GM12878 (cell line): ENCODE data around the gene OR2AJ1. TPM values are rescaled to one million over a fixed set of nuclear protein-coding genes. Genes with fewer than 3 reads are reported as not detected.

Experiments used
- ATAC-seq: fragments of 200-7000 bp; cut with Tn5 transposase; 3 replicates; pipeline ENCODE4 v1.9.1; 2020; ENCODE audit warnings: mild to moderate bottlenecking, moderate library complexity
- BruUV-seq: library from RNA; stranded (reverse); fragments of 400-500 nt; replicated peaks from 2 replicates; lab custom pipeline; 2021; lab: Mats Ljungman, UMichigan
- CTCF ChIA-PET: fragments of 300-600 bp; sonication (Branson Sonifier 250); formaldehyde crosslinking; extraction: SDS; loops from one replicate; lab custom pipeline; 2021; ENCODE audit warnings: inconsistent platforms; lab: Yijun Ruan, JAX
- POLR2A ChIA-PET: fragments of 350-600 bp; formaldehyde crosslinking; extraction: SDS; loops from one replicate; lab custom pipeline; 2021; ENCODE audit warnings: inconsistent platforms; lab: Charles Lee
- RAD21 ChIA-PET: fragments of 300-600 bp; sonication (Branson Sonifier 250); formaldehyde crosslinking; loops from one replicate; lab custom pipeline; 2023; ENCODE audit warnings: antibody characterized with exemption; ENCODE audit not compliant: unreplicated experiment; lab: Charles Lee
- SMC1A ChIA-PET: fragments of 300-600 bp; sonication (Branson Sonifier 250); formaldehyde crosslinking; loops from one replicate; lab custom pipeline; 2023; ENCODE audit not compliant: unreplicated experiment, uncharacterized antibody; lab: Charles Lee
- DNase-seq: peaks from one replicate; pipeline ENCODE4 v3.0.0-alpha.2; 2011; ENCODE audit warnings: low read depth, low spot score
- FAIRE-seq: peaks from 3 replicates; lab custom pipeline; 2011; peaks lifted over from hg19 to GRCh38; lab: Jason Lieb, UNC
- H2AFZ ChIP-seq: 2 replicates; pipeline ENCODE4 v1.6.0; 2011; ENCODE audit warnings: low read depth, low read length, control low read depth; ENCODE audit not compliant: control insufficient read depth
- H3K27ac ChIP-seq: 2 replicates; pipeline ENCODE4 v1.5.1; 2011; ENCODE audit warnings: control low read depth; ENCODE audit not compliant: control insufficient read depth, insufficient read depth
- H3K27me3 ChIP-seq, 2 experiments: replicated peaks in 1 of 2; 2 replicates each; pipeline versions ENCODE4 v1.6.0 to v1.6.1; 2011; ENCODE audit warnings: low read length in 1 of 2; ENCODE audit not compliant: control insufficient read depth in 2 of 2, insufficient read depth in 2 of 2
- H3K36me3 ChIP-seq, 2 experiments: 2 replicates each; pipeline ENCODE4 v1.5.1; 2011; ENCODE audit warnings: low read length in 1 of 2; ENCODE audit not compliant: control insufficient read depth in 2 of 2, insufficient read depth in 2 of 2
- H3K4me1 ChIP-seq: 2 replicates; pipeline ENCODE4 v1.6.1; 2011; ENCODE audit warnings: mild to moderate bottlenecking, low read length, moderate library complexity, mixed read lengths; ENCODE audit not compliant: control insufficient read depth, insufficient read depth
- H3K4me2 ChIP-seq: 2 replicates; pipeline ENCODE4 v1.6.0; 2011; ENCODE audit warnings: control low read depth; ENCODE audit not compliant: control insufficient read depth, insufficient read depth
- H3K4me3 ChIP-seq: fragments of 200-600 bp; sonication (generic); 2 replicates; pipeline ENCODE4 v1.5.1; 2016
- H3K79me2 ChIP-seq: 2 replicates; pipeline ENCODE4 v1.6.0; 2011; ENCODE audit warnings: low read length; ENCODE audit not compliant: control insufficient read depth, insufficient read depth
- H3K9ac ChIP-seq: 2 replicates; pipeline ENCODE4 v1.8.0; 2011; ENCODE audit warnings: low read length, control low read depth, mixed read lengths; ENCODE audit not compliant: control insufficient read depth, insufficient read depth
- H3K9me3 ChIP-seq: replicated peaks from 3 replicates; pipeline ENCODE4 v1.5.1; 2011; ENCODE audit warnings: mild to moderate bottlenecking, low read length; ENCODE audit not compliant: control insufficient read depth, insufficient read depth
- H4K20me1 ChIP-seq: 2 replicates; pipeline ENCODE4 v1.6.0; 2011; ENCODE audit not compliant: control insufficient read depth, insufficient read depth
- DPF2 ChIP-seq: fragments of 450-650 bp; IDR thresholded peaks from 2 replicates; pipeline ENCODE4 v1.6.1; 2017; ENCODE audit warnings: mild to moderate bottlenecking
- EED ChIP-seq: sonication (generic); IDR thresholded peaks from 2 replicates; pipeline ENCODE4 v1.6.1; 2016; ENCODE audit warnings: antibody characterized with exemption, low read depth
- HDAC2 ChIP-seq: fragments of 200-600 bp; sonication (generic); IDR thresholded peaks from 2 replicates; pipeline ENCODE4 v1.6.1; 2017
- MEF2B ChIP-seq: fragments of 450-650 bp; IDR thresholded peaks from 2 replicates; pipeline ENCODE4 v1.6.1; 2018; ENCODE audit warnings: mild to moderate bottlenecking, moderate library complexity; ENCODE audit not compliant: partially characterized antibody, poor library complexity, severe bottlenecking
- NFYA ChIP-seq: IDR thresholded peaks from 2 replicates; pipeline ENCODE4 v1.6.1; 2011; ENCODE audit warnings: low read depth, mild to moderate bottlenecking, low read length, improper control_type of control experiment, borderline replicate concordance
- POLR2AphosphoS2 ChIP-seq: IDR thresholded peaks from 2 replicates; pipeline ENCODE4 v1.6.1; 2011; ENCODE audit warnings: low read depth, mild to moderate bottlenecking, low read length, improper control_type of control experiment, moderate library complexity
- SKIL ChIP-seq: fragments of 450-650 bp; IDR thresholded peaks from 2 replicates; pipeline ENCODE4 v1.6.1; 2017; ENCODE audit warnings: mild to moderate bottlenecking, low read depth, inconsistent platforms; ENCODE audit not compliant: poor library complexity, severe bottlenecking
- SMAD5 ChIP-seq: IDR thresholded peaks from 2 replicates; pipeline ENCODE4 v1.6.1; 2016; ENCODE audit warnings: antibody characterized with exemption, low read depth
- SMARCA5 ChIP-seq: fragments of 450-650 bp; IDR thresholded peaks from 2 replicates; pipeline ENCODE4 v1.6.1; 2017; ENCODE audit warnings: mild to moderate bottlenecking
- TAF1 ChIP-seq: IDR thresholded peaks from 2 replicates; pipeline ENCODE4 v1.6.1; 2011; ENCODE audit warnings: mild to moderate bottlenecking, low read depth, low read length, borderline replicate concordance
- ZBTB11 ChIP-seq: fragments of 450-650 bp; formaldehyde crosslinking; IDR thresholded peaks from 2 replicates; pipeline ENCODE4 v1.5.0; 2022; ENCODE audit warnings: mild to moderate bottlenecking, missing genetic modification characterization
- ZNF384 ChIP-seq: IDR thresholded peaks from 2 replicates; pipeline ENCODE4 v1.6.1; 2012; ENCODE audit warnings: low read depth, mild to moderate bottlenecking, low read length, improper control_type of control experiment, borderline replicate concordance
- ZSCAN29 ChIP-seq: fragments of 450-650 bp; IDR thresholded peaks from 2 replicates; pipeline ENCODE4 v1.6.1; 2017; ENCODE audit warnings: mild to moderate bottlenecking, moderate library complexity
- WGBS: methylation state at CpG from one replicate; pipeline ENCODE4 v1.1.6; 2016; ENCODE audit warnings: low lambda C conversion rate; ENCODE audit not compliant: insufficient replicate concordance, insufficient coverage; ENCODE audit errors: missing lambda C conversion rate; 5-methylcytosine and 5-hydroxymethylcytosine counted together
- in situ Hi-C: fragments of 300-500 bp; cut with MboI; formaldehyde crosslinking; loops from 9 replicates; pipeline ENCODE4 v1.14.3; 2018; ENCODE audit warnings: mixed read lengths
- intact Hi-C: fragments of 100-400 bp; cut with micrococcal nuclease; formaldehyde crosslinking; loops from one replicate; pipeline ENCODE4 v1.14.2; 2022; ENCODE audit not compliant: unreplicated experiment
- polyA plus RNA-seq, 11 experiments: library from polyadenylated mRNA; depleted of rRNA in 4 of 11; unstranded in 6 of 11; stranded (reverse) in 5 of 11; fragments of >200 nt; fragmentation: Nextera tagmentation in 4 of 11; fragmentation: Illumina TruSeq in 1 of 11; extraction: Ambion mirVana in 4 of 11; extraction: Trizol in 1 of 11; gene quantifications; 1 replicate in 1 of 11; 2 replicates in 10 of 11; pipeline versions ENCODE4 v1.2.1 to v1.2.3, GENCODE V29; 2011 to 2016; ENCODE audit warnings: inconsistent platforms in 2 of 11, missing spikeins in 2 of 11, low read depth in 1 of 11
- total RNA-seq, 4 experiments: library from RNA; depleted of rRNA in 3 of 4; stranded (reverse); fragments of >200 nt in 3 of 4; fragmentation: Illumina TruSeq in 1 of 4; extraction: Trizol in 1 of 4; gene quantifications; 2 replicates each; pipeline versions ENCODE4 v1.2.1 to v1.2.3, GENCODE V29; 2013 to 2021

The OR2AJ1 gene
- total and polyA plus RNA-seq, 10 of the 15 experiments (the other 5 are each of a cell fraction or from before 2014, with no cell fraction given): not detected

GRCh38 chr1:247948558-247948957 is 23.9 kb downstream of the OR2AJ1 start, which contains the start of gene OR2L8:
OR2L8 (plus strand) TSS chr1:247948858; CDS start chr1:247948858, 0 bp downstream.
- H3K9ac ChIP-seq: no peak within 1 kb of the TSS
- FAIRE-seq (no peak), ATAC-seq (no peak), DNase-seq (no peak)
- TF ChIP-seq ZBTB11 (CRISPR knock-in tag) (no peak), MEF2B (no peak), SMAD5 (no peak), ZSCAN29 (no peak), EED (no peak), SKIL (no peak), DPF2 (no peak), POLR2AphosphoS2 (no peak), SMARCA5 (no peak), NFYA (no peak), HDAC2 (no peak), TAF1 (no peak), ZNF384 (no peak)
- H3K9me3 ChIP-seq: no peaks in the 10 kb centered on the region
- no peak within 1 kb of the TSS for H3K4me2 ChIP-seq
- POLR2A ChIA-PET: no interaction called here
- no TSS peak for BruUV-seq
- H2AFZ ChIP-seq: no peak within 1 kb of the TSS
- RAD21 ChIA-PET: no interaction called here
- WGBS: 9% methylated on average over 3 of the region's 3 CpGs
- H3K4me3 ChIP-seq: no peak within 1 kb of the TSS
- no peak within 1 kb of the TSS for H3K27ac ChIP-seq
- SMC1A ChIA-PET: no interaction called here
- H3K36me3 ChIP-seq: no peaks in the 10 kb centered on the region
- no peaks in the 10 kb centered on the region for H3K79me2 ChIP-seq
- no peaks in the 10 kb centered on the region for H4K20me1 ChIP-seq
- intact Hi-C loops (no loop called here), in situ Hi-C loops (no loop called here)
- no peaks in the 10 kb centered on the region for H3K4me1 ChIP-seq
- CTCF ChIA-PET: no interaction called here
- no peaks in the 10 kb centered on the region for H3K27me3 ChIP-seq
